Hematopoietic multipotent progenitor cell treated with erythropoietin and hydrocortisone succinate and interleukin-3 and kit ligand, for 17 days (in vitro differentiated cells): Measurements from ENCODE around the gene TAF15.

Experiments
- DNase-seq: peaks from one replicate; pipeline ENCODE4 v3.0.0-alpha.2; 2015; ENCODE audit warnings: low spot score

The TAF15 gene

DNA sequence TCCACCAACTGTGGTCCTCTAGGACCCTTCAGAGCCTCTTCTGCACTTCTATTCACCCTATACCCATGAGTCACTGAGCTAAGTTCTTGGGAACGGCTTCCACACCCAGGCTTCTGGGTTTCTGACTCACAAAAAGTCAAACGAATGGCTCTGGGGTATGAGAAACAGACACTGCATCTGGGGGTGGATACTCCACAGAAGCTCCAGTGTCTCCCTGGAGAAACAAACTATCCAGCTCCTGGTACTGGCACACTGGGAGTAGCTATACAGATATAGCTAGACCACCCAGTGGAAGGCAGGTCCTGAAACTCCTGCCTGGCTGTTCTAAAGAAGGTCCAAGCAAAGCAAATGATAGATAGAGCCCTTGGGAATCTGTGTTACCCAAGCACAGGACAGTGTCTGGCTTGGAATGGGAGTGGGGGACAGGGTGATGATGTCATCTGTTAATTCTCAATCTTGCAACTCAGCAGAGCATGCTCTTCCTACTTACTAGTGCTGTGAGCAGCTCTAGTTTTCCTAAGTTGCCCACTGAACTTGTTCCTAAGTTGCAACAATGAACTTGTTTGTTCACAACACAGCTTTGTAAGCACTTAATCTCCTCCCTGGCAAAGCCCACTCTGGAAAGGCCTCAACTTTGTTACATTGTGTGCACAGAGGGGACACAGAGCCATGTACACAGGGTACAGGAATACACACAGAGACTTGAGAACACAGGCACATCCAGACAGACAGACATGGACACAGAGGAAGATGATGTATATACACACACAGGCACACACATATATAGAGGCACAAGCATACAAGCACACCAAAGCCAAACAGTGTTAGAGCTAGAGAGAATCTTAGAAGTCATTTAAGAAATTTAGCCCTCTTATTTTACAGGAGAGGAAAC, 20.6 kb upstream of the TAF15 start:
- no peak for DNase-seq

DNA sequence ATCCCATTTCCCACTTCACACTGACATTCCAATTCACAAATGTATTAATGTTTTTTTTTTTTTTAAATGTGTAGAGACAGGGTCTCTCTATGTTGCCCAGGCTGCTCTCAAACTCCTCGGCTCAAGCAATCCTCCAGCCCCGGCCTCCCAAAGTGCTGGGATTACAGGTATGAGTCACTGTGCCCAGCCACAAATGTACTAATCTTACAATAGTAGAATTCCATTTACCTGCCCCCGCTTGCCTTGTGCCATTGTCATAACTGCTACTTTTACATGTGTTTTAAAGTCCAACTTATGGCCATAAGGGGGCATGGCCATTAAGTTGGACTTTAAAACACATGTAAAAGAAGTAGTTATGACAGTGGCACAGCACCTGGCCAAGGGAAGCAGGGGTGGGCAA, 18.4 kb upstream of the TAF15 start:
- DNase-seq = no peak

DNA sequence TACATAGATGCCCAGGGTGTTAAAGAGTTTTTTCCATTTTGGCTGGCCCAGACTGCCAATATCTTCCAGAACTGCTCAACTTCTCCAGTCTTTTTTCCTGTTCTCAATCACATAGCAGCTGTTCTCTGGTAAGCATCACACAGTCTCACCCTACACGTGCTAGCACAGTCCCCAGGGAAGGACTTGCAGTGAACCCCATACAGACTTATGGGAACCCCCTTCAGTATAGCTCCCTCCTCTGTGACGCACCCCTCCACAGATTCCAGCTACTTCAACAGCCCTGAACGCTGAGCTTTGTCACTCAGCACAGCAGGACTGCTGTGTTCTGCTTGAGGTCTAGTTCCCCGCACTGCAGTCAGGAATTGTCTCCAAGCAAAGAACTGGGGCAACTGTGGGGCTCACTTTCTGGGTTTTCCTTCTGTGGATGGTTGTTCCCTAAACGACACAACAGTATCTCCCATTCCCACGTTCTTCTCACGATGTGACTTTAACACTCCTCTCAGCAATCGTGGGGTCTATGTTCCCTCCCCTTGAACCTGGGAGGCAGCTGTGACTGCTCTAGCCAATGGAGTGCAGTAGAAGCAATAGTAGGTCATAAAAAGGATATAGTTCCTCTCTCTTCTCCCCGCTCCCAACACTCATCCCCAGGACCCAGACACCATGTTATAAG, 17.5 kb upstream of the TAF15 start:
- no peak for DNase-seq

DNA sequence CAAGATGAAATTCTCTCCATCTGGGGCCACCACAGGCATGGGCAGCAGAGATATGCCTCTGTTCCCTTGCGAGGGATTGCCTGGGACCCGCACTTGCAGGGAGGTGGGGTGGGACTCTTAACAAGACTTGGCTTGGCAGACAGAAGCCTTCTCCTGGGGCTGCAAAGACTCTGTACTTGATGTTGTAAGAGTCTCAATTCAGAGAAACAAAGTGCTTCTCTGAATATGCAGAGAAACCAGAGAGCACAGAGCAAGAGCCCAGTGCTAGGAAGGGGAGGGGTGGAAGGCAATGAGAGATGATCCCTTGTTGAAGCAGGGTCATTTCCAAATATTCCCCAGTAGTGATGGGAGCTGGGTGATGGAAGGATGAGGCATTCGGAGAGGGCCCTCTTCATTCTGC, 16.0 kb upstream of the TAF15 start:
- DNase-seq = no peak

DNA sequence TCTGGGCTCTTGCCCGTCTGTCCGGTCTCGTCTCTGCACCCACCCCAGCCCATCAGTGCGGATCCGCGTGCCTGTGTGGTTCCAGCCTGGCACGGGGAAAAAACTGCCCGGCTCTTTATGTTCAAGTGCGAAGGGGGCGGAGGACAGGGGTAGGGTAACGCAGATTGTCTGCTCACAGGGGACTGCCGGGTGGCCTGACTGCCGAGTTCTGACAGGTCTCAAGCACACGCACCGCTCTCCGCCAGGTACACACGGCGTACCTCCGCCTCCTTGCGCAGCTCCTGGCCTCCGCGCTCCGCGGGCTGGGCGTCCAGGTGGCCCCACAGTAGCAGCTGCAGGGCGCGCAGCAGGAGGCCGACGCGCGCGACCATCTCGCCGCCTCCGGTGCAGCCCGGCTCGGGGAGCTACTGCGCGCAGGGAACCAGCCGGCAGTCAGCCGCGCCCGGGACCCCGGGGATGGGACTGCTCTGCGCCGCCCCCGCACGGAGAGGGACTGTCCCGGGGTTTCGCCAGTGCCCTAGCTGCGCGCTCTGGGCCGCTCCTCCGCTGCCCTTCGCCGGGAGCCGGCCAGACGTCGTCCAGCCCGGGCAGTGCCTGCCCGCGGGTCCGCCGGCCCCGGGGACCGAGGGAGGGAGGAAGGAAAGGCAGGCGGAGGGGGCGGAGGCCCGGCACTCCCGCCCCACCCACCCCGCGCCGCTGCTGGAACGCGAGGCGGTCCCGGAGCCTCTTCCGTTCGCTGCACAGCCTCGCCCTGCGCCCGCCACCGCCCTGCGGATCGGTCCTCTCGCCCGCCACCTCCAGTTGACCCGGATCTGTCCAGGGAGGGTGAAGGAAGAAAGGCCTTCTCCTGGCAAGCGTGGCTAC, 14.0 kb upstream of the TAF15 start, which contains the start of gene MMP28:
Gene MMP28, minus strand, starts transcription at position 635 of the 864 bp plus-strand sequence. Its CDS starts 264 bp downstream, at position 371.
- no peak for DNase-seq

DNA sequence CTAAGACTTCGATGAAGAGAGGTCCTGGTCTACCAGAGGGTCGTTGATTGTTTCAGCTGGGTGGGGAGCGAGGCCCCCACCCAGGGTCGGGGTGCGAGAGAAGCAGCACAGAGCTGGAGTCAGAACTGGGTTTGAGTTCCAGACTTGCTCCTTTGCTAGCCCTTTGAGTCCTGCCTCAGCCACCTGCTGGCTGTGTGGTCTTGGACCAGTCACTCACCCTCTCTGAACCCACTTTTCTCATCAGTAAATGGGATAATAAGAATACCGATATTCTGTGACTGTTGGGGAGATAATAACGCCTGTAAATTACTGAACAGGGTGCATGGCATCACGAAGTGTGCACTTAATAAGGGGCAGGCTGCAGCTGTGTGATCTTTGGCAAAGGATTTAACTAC, 13.4 kb upstream of the TAF15 start:
- DNase-seq = no peak

DNA sequence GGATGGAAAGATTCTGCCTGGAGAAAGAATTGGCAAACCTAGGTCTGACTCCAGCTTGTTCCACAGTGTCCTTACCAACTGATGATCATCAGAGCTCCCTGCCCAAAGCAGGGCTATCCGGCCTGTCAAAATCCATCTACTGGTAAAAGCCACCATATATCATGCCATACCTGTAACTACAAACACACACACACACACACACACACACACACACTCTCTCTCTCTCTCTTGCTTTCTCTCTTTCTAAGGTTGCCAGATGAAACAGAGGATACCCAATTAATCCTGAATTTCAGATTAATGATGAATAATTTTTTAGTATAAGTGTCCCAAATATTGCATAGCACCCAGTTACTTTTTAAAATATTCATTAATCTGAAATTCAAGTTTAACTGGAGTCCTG, 12.3 kb upstream of the TAF15 start:
- DNase-seq = no peak

DNA sequence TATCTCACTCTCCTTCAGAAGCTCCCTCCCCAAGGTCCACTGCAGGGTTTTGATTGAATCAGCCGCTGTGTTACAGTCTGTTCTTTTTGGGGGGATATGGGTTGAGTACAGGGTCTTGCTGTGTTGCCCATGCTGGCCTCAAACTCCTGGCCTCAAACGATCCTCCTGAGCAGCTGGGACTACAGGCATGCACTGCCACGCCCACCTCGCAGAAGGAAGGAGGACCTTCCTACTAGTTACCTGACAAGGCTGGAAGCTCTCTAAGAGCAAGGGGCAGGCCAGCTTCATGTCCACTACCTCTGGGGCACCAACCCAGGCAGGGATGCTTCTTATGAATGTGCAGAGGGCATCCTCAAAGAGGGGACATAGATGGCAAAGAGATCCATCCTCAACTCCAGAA, 11.9 kb upstream of the TAF15 start:
- no peak for DNase-seq

DNA sequence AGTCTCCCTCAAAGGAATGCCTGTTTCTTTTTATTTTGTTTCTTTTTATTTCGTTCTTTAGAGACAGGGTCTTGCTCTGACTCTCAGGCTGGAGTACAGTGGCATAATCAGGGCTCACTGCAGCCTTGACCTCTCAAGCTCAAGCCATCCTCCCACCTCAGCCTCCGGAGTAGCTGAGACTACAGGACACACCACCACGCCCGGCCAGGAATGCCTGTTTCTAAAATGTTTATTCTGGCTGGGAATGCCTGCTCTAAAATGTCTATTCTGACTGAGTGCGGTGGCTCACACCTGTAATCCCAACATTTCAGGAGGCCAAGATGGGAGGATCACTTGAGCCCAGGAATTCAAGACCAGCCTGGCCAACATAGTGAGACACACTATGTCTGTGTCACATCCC, 11.4 kb upstream of the TAF15 start:
- DNase-seq = no peak

DNA sequence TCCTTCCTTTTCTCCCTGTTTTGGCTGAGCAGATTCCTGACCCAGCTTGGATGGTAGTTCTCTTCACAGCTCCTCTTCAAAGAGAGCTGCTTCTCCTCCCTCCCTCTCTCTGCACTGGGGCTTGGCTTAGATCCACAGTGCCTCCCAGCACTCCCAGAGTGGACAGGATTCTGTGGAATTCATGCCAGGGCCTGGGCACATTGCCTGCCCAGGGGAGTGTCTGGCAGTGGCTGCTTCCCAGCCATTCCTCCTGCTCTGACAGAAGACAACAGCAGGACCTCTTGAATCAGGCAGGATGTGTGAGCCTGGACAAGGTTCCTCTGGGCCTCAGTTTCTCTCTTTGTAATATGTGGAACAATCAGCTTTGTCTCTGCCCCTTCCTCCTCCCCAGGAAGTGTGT, 9.3 kb upstream of the TAF15 start:
- no peak for DNase-seq

DNA sequence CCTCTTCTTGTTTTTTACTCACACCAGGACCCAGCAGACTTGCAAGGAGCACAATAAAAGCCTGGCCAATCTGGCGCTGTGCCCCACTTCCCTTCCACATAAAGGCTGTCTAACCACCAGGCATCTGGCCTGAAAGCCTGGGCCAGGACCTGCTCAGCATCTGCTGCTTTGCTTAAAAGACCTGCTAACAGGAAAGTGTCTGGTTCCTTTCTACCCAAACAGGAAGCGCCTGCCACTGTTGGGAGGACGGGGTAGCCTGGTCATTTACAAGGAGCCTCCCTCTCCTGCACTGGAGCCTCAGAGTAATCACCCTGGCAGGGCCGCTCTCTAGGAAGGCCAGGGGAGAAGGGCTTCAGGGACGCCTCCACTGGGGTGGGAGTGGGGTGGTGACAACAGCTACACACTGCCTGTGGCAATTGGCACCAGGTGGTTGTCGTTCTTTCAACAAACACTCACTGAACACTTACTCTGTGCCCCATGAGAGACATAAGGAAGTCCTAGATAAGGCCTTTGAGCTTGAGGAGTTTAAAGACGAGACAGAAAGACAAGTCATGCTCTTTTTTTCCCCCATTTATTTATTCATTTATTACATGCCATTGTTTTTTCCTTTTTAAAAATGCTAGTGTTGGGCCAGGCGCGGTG, 7.6 kb upstream of the TAF15 start:
- no peak for DNase-seq

DNA sequence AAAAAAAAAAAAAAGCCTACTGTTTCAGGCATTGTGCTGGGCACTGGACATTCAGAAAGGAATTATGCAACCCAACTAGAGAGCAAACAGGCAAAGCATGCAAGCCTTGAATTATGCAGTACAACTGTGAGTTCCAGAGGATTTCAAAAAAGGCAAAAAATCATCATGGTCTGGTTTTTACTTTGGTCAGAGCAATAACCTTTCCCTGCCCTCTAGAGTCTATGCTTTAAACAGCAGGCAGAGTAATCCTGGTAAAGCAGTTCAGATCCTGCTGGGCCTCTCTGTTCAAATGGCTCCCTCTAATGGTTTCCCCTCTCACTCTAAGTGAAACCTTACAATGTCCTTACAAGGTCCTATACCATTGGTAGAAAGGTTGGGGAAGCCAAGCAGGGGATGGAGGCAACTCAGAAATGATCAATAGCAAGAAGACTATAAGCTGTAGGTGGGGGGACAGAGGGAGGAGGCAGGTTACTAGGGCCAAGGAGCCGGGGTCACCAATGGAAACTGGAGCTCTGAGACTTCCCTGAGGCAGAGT, 4.6 kb upstream of the TAF15 start:
- DNase-seq = peak; percentile 64

DNA sequence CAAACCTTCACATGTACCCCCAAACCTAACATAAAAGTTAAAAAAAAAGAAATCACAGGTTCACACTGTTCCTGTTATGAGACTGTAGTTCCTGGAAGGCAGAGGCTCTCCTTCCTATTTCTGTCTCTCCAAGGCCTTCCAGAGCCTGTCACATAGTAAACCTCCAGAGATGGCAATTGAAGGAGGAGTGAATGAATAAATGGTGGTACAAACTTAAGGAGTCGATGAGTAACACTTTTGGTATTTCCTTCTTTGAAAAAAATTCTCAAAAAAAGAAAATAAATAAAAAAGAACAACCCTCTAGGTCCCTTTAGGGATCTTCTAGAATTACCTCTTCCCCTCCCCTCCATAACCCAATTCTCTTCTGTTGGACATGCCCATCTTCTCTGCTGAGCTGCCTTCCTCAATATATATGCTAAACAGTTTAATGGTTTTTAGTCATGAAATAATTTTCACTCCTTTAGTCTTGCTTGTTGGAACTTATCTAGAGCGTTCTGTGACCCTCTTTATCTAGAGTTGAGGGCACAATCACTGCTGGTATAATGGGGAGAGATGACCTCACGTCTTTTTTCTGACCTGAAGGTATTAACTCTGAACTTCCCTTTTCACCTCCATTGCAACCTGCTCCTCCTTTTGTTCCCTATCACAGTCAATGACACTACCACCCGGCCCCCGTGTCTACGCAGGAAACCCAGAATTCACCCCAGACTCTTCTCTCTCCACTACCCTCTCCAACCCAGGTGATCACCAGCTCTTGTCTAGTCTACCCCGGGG, 1.7 kb upstream of the TAF15 start:
- DNase-seq = no peak

DNA sequence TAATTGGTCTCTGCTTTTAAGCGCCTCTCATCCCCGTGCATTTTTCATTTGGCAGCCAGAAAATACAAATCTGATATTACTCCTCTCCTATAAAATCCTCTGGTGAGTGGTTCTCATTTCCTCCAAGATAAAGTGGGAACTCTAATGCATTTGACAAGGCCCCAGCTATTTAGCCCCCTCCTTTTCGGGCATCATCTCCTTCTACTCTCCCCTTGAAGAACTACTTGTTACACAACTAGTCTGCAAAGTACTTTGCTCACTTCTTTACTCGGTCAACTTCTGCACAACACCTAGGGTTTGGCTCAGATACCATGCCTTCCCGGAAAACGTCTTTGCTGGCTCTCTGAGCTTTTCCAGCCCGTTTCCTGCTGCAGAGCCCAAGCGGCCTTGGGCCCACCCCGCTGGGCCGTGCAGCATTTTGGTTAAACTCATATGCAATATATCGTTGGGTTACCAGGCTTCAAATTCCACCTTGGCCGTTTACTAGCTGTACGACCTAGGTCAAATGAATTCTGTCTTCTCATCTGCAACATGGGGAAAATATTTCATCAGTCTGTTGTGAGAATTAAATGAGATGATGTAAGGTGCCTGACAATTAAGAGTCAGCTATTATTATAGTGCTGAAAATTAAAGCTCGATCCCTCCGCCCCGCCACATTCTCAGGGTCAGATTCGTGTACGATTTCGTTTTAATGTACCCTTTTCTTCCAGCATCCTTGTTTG, 883 bp upstream of the TAF15 start:
- no peak for DNase-seq

DNA sequence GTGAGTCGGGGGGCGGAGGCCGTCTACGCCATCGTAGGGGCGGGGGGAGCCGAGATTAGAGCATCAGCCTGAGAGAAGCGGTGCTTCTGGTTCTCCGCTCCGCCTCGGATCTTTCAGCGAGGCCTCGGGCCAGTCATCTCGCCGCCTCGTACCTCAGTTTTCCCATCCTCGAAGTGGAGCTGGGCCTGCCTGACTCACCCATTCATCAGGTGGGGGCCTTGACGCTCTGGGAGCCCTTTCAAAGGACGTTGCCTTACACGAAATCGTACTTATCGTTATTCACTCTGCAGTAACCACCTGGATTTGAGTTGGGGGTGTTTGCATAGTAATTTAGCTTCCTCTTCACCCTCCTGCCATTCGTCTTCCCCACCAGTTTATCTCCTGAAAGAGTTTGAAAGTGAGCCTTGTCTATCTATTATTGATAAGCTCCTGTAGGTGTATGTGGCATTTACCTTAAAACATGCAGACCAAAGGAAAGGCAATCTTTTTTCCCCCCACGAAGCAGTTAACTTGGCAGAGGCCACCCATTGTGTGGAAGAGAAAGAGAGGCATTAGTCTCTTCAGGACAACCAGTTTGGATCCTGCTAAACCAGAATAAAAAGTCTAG, 674 bp downstream of the TAF15 start:
- peak; percentile 41 for DNase-seq

DNA sequence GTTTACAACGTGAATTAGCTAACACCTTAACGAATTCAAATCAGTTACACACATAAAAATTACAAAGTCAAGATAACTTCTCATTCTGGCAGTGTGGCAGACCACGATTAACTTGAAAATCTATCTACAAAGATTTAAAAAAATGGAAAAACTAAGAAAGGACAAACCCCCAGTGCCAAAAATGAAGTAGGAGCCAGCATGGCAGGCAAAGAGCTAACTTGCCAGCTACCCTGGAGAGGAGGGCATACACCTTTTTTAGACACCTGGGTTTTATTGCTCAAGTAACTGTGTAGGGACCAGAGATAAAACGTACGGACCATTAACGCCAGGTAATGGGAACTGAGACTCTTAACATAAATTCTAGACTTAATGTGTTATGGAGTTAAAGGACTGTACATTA, 2.5 kb downstream of the TAF15 start:
- no peak for DNase-seq

DNA sequence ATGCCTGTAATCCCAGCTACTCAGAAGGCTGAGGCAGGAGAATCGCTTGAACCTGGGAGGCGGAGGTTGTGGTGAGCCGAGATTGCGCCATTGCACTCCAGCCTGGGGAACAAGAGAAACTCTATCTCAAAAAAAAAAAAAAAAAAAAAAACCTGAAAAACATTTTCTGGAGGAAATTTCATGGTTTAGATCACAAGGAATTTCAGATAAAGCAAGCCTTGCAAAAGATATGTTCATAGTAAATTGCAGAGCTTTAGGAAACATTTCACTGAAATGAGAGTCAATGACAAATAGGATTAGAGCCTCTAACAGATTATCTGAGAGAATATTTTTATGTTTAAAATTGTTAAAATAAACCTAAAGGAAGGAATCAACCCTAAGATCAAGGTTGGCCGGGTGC, 3.2 kb downstream of the TAF15 start:
- DNase-seq = no peak

DNA sequence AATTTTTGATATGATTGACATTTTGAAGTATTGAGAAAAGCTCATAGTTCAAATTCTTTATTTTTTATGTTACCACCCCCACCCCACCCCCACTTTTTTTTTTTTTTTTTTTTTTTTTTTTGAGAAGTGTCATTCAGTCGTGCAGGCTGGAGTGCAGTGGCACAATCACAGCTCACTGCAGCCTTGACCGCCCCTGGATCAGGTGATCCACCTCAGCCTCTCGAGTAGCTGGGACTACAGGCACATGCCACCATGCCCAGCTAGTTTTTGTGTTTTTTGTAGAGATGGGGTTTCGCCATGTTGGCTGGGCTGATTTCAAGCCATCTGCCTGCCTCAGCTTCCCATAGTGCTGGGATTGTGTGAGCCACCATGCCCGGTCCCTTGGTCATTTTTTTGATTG, 7.4 kb downstream of the TAF15 start:
- DNase-seq = no peak

DNA sequence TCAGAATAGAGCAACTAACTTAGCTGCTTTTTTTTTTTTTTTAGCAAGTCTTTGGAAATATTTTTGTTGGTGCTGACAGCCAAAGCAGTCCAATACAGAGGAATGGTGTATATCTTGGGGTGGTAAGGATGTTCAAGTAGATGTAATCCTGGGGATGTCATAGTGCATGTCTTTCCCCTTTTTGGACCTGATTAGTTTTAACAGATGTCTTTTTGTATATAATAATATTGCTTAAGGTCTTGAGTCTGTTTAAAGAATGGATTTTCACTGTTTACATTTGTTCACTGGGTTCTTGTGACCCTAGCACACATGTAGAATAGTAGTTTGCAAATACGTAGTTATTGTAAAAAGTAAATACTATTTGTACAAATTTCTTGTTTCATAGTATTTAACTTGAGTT, 7.9 kb downstream of the TAF15 start:
- DNase-seq = no peak

DNA sequence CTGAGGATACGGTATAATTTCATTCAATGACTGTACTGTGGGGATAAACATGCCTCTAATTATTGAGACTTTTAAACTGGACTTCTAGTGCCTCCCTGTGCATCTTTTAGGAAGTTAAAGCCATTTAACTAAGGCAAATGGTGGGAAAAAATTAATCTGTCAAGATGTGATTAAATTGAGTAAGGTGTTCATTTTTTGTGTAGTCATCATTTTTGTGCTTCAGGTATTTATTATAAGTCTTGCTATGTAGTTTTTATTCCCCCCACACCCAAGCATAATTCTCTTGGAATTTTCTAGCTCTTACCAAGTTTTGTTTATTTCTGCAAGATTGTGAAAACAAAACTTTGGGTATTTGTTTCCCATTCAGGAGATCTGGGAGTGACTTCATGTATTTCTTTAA, 10.2 kb downstream of the TAF15 start:
- no peak for DNase-seq
